Activated naive CD4-positive, alpha-beta T cell treated with anti-CD3 and anti-CD28 coated beads, Interleukin-2, amount 50 U/mL, for 16 hours (primary cell): ENCODE data around the gene TBC1D22A.
"Not testable (repeated sequence)": the region's sequence is repeated elsewhere in the genome, so short reads cannot be mapped to it uniquely, and the experiment has no call there.

ENCODE experiments used
- DNase-seq: peaks from one replicate; pipeline ENCODE4 v3.0.0-alpha.2; 2020

The TBC1D22A gene

GRCh38 chr22:47040486-47041270, 278.2 kb downstream of the TBC1D22A start:
- no peak for DNase-seq

- DNase-seq, result no peak
Observed at GRCh38 chr22:47041271-47042115, 279.0 kb downstream of the TBC1D22A start.

GRCh38 chr22:47042116-47042825, 279.8 kb downstream of the TBC1D22A start:
- no peak for DNase-seq

GRCh38 chr22:47042861-47043496, 280.5 kb downstream of the TBC1D22A start:
- DNase-seq, result no peak

GRCh38 chr22:47043835-47044721, 281.6 kb downstream of the TBC1D22A start:
- DNase-seq, result no peak

- no peak for DNase-seq
Observed at GRCh38 chr22:47044722-47045535, 282.5 kb downstream of the TBC1D22A start.

- no peak for DNase-seq
Observed at GRCh38 chr22:47045691-47046410, 283.4 kb downstream of the TBC1D22A start.

GRCh38 chr22:47046411-47047065, 284.1 kb downstream of the TBC1D22A start:
- no peak for DNase-seq

- DNase-seq, result no peak
Observed at GRCh38 chr22:47047321-47048122, 285.1 kb downstream of the TBC1D22A start.

- DNase-seq, result no peak
Observed at GRCh38 chr22:47048123-47049077, 285.9 kb downstream of the TBC1D22A start.

- no peak for DNase-seq
Observed at GRCh38 chr22:47049078-47049624, 286.7 kb downstream of the TBC1D22A start.

GRCh38 chr22:47049736-47050400, 287.4 kb downstream of the TBC1D22A start:
- not testable (repeated sequence) for DNase-seq

- no peak for DNase-seq
Observed at GRCh38 chr22:47050401-47051051, 288.1 kb downstream of the TBC1D22A start.

- DNase-seq, result no peak
Observed at GRCh38 chr22:47051441-47052071, 289.1 kb downstream of the TBC1D22A start.

GRCh38 chr22:47052236-47053012, 290.0 kb downstream of the TBC1D22A start:
- no peak for DNase-seq
